Stomach (tissue), 9 donors: ENCODE data around the gene DCDC1. TPM values are rescaled to one million over a fixed set of nuclear protein-coding genes. Genes with fewer than 3 reads are reported as not detected.

Source experiments
- DNase-seq, 2 donors: peaks; one replicate each; pipeline versions ENCODE4 v3.0.0 to v3.0.0-alpha.2; 2013 to 2019
- H3K27ac ChIP-seq, 5 donors: fragments of 200-600 bp in 4 of 5; sonication (generic) in 4 of 5; one replicate each; pipeline ENCODE4 v1.5.1; 2013 to 2019; ENCODE audit warnings: mild to moderate bottlenecking in 1 of 5, moderate library complexity in 1 of 5
- H3K27me3 ChIP-seq, 3 donors: fragments of 200-600 bp; sonication (generic); one replicate each; pipeline ENCODE4 v1.5.1; 2017 to 2019; ENCODE audit warnings: mixed run types in 1 of 3
- H3K36me3 ChIP-seq, 4 donors: fragments of 200-600 bp; sonication (generic); 1 replicate in 3 of 4; 2 replicates in 1 of 4; pipeline ENCODE4 v1.5.1; 2016 to 2019
- H3K4me1 ChIP-seq, 4 donors: fragments of 200-600 bp; sonication (generic); one replicate each; pipeline ENCODE4 v1.5.1; 2016 to 2019
- H3K4me3 ChIP-seq, 4 donors: fragments of 200-600 bp; sonication (generic) in 3 of 4; one replicate each; pipeline ENCODE4 v1.5.1; 2016 to 2019; ENCODE audit warnings: mild to moderate bottlenecking in 1 of 4
- H3K9me3 ChIP-seq, 4 donors: fragments of 200-600 bp; sonication (generic); one replicate each; pipeline ENCODE4 v1.5.1; 2016 to 2019
- EP300 ChIP-seq: sonication (generic); formaldehyde crosslinking; IDR thresholded peaks from one replicate; pipeline ENCODE4 v1.6.1; 2017; ENCODE audit warnings: antibody characterized with exemption
- POLR2A ChIP-seq, 4 donors: fragments of 450-650 bp; IDR thresholded peaks; one replicate each; pipeline ENCODE4 v1.6.1; 2016; ENCODE audit warnings: antibody characterized with exemption in 4 of 4, control low read depth in 2 of 4, mild to moderate bottlenecking in 1 of 4, moderate library complexity in 1 of 4
- POLR2AphosphoS5 ChIP-seq, 3 donors: sonication (generic); formaldehyde crosslinking; IDR thresholded peaks; one replicate each; pipeline ENCODE4 v1.6.1; 2016; ENCODE audit warnings: antibody characterized with exemption in 3 of 3
- WGBS, 5 donors: extraction: QIAGEN DNeasy Blood & Tissue Kit in 3 of 5; methylation state at CpG; one replicate each; pipeline versions ENCODE4 v1.1.5 to v1.1.7; 2013 to 2018; 5-methylcytosine and 5-hydroxymethylcytosine counted together
- intact Hi-C: fragments of 100-400 bp; cut with DNase I; formaldehyde crosslinking; loops from one replicate; pipeline ENCODE4 v1.15.1; 2023; ENCODE audit warnings: low total_unique reads
- polyA plus RNA-seq, 3 donors: library from polyadenylated mRNA; stranded (reverse); fragments of 200-250 nt; gene quantifications; one replicate each; pipeline ENCODE4 v1.2.3, GENCODE V29; 2013
- total RNA-seq, 5 donors: library from RNA; depleted of rRNA; stranded (reverse); fragments of >200 nt; gene quantifications; one replicate each; pipeline versions ENCODE4 v1.1.0 to v1.2.3, GENCODE V29; 2014 to 2016
- TF ChIP-seq, protein P1 (sequence below), 7 experiments: fragments of 450-650 bp in 4 of 7; fragments of 200-600 bp in 3 of 7; sonication (generic) in 3 of 7; IDR thresholded peaks; one replicate each; pipeline ENCODE4 v1.5.1; 2016 to 2019; ENCODE audit warnings: antibody characterized with exemption in 7 of 7, control low read depth in 2 of 7, mild to moderate bottlenecking in 1 of 7
- donor health status: healthy with polysubstance abuse.
- donor health status: Bipolar disorder and iron deficiency.
- donor health status: healthy.

The DCDC1 gene
- total and polyA plus RNA-seq, 8 donors = 0.45 to 0.55 TPM; not detected in 6

DNA sequence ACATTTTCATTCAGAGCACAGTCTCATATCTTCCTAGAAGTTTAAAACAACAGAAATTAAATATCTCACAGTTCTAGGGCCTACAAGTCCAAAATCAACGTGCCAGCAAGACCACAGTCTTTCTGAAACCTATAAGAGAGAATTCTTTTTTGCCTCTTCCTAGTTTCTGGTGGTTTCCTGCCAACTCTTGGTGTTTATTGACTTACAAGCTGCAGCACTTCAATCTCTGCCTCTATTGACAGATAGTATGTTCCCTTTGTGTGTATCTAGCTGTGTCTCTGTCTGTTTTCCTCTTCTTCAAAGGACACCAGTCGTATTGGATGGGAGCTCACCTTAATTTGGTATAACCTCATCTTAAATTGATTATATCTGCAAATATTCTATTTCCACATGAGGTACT is 347.5 kb downstream of the DCDC1 start:
- 31 to 51% (median 42%) methylated on average over 2 of the region's 2 CpGs for WGBS, 5 donors

DNA sequence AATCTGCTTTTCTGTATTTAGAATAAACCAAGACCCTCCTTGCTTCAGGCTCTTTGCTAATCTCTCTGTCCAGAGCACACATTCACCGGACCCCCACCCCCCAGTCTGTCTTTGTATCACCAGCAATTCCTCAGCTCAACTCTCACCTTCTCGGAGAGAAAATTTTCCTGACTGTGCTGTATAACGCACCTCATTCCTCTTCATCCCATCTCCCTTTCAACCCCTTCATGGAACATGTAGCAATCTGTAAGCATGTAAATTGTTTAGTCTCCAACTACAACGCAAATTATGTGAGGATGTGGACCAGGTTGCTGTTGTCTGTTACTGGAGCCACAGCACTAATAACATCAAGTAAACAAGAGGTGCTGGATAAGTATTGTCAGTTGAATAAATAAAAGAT is 349.8 kb downstream of the DCDC1 start:
- TF ChIP-seq POLR2A (IDR thresholded peaks at IDR 0.05) = no peak
- no peak for TF ChIP-seq EP300
- TF ChIP-seq POLR2AphosphoS5 (IDR thresholded peaks at IDR 0.05) = no peak
- H3K4me1 ChIP-seq = no peaks in the 10 kb centered on the region
- H3K36me3 ChIP-seq = no peaks in the 10 kb centered on the region
- no peak overlapping the region for H3K4me3 ChIP-seq
- H3K27ac ChIP-seq = no peak overlapping the region
- intact Hi-C loops = no loop called here
- H3K27me3 ChIP-seq = no peaks in the 10 kb centered on the region
- H3K9me3 ChIP-seq = no peaks in the 10 kb centered on the region
- DNase-seq = no peak
- WGBS, 5 donors = 60 to 69% (median 67%) methylated on average over 4 of the region's 4 CpGs

More for the DNA sequence above, 347.5 kb downstream of the DCDC1 start:
- Histone ChIP-seq H3K4me1 (no peaks in the 10 kb centered on the region), H3K36me3 (no peaks in the 10 kb centered on the region), H3K9me3 (no peaks in the 10 kb centered on the region), H3K27me3 (no peaks in the 10 kb centered on the region), H3K4me3 (no peak overlapping the region), H3K27ac (no peak overlapping the region)
- no peak for DNase-seq
- TF ChIP-seq POLR2AphosphoS5 (IDR thresholded peaks at IDR 0.05) (no peak), POLR2A (IDR thresholded peaks at IDR 0.05) (no peak), EP300 (no peak)
- TF ChIP-seq, protein P1, sequence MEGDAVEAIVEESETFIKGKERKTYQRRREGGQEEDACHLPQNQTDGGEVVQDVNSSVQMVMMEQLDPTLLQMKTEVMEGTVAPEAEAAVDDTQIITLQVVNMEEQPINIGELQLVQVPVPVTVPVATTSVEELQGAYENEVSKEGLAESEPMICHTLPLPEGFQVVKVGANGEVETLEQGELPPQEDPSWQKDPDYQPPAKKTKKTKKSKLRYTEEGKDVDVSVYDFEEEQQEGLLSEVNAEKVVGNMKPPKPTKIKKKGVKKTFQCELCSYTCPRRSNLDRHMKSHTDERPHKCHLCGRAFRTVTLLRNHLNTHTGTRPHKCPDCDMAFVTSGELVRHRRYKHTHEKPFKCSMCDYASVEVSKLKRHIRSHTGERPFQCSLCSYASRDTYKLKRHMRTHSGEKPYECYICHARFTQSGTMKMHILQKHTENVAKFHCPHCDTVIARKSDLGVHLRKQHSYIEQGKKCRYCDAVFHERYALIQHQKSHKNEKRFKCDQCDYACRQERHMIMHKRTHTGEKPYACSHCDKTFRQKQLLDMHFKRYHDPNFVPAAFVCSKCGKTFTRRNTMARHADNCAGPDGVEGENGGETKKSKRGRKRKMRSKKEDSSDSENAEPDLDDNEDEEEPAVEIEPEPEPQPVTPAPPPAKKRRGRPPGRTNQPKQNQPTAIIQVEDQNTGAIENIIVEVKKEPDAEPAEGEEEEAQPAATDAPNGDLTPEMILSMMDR (IDR thresholded peaks at IDR 0.05) = no peak
- intact Hi-C loops = no loop called here

DNA sequence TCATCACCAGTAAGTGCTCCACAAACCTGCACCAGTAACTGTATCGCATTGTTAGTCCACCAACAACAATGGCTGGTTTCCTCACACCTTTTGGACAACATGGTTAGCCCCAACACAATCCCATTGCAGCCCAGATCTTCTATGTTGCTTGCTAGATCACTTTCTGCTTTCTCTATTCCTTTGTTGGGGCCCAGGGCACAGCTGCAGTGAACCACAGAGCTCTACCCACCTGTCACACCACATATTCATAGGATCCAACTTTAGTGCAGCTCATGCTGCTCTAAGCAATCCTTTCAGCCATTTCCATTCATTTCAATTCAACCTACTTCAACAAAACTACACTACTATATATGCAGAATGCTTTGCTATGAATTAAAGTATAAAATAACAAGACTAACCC is 364.3 kb downstream of the DCDC1 start:
- no peaks in the 10 kb centered on the region for H3K27me3 ChIP-seq
- intact Hi-C loops = no loop called here
- no peaks in the 10 kb centered on the region for H3K36me3 ChIP-seq
- H3K27ac ChIP-seq = no peak overlapping the region
- no peaks in the 10 kb centered on the region for H3K9me3 ChIP-seq
- TF ChIP-seq, protein P1 (IDR thresholded peaks at IDR 0.05) = no peak
- TF ChIP-seq EP300 = no peak
- TF ChIP-seq POLR2AphosphoS5 (IDR thresholded peaks at IDR 0.05) = no peak
- no peak for TF ChIP-seq POLR2A (IDR thresholded peaks at IDR 0.05)
- WGBS, 5 donors = 92 to 96% (median 94%) methylated on average over 1 of the region's 1 CpG
- no peak for DNase-seq
- no peaks in the 10 kb centered on the region for H3K4me1 ChIP-seq
- no peak overlapping the region for H3K4me3 ChIP-seq

DNA sequence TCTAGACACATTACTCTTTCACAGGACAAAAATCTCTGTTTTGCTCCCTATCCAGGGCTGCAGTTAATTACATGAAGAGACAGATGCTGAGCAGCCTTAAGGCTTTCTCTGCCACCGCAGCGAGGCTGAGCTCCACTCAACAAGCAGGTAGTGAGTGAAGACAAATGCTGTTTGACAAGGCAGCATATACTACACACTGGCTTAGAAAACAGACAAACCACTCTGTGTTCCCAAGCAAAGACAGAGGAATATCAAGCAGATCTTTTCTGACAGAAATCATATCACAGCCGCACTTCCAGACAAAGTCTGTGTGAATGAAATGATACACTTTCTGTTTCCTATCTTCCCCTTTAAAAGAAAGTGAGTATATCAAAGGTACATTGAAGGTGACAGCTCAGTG is 368.1 kb downstream of the DCDC1 start:
- Histone ChIP-seq H3K4me3 (no peak overlapping the region), H3K27ac (no peak overlapping the region), H3K36me3 (no peaks in the 10 kb centered on the region), H3K4me1 (no peaks in the 10 kb centered on the region), H3K27me3 (no peaks in the 10 kb centered on the region), H3K9me3 (no peaks in the 10 kb centered on the region)
- 64 to 71% (median 66%) methylated on average over 3 of the region's 3 CpGs for WGBS, 5 donors
- intact Hi-C loops = no loop called here
- TF ChIP-seq EP300 = no peak
- no peak for TF ChIP-seq POLR2A (IDR thresholded peaks at IDR 0.05)
- TF ChIP-seq, protein P1 (IDR thresholded peaks at IDR 0.05) = no peak
- TF ChIP-seq POLR2AphosphoS5 (IDR thresholded peaks at IDR 0.05) = no peak
- no peak for DNase-seq

DNA sequence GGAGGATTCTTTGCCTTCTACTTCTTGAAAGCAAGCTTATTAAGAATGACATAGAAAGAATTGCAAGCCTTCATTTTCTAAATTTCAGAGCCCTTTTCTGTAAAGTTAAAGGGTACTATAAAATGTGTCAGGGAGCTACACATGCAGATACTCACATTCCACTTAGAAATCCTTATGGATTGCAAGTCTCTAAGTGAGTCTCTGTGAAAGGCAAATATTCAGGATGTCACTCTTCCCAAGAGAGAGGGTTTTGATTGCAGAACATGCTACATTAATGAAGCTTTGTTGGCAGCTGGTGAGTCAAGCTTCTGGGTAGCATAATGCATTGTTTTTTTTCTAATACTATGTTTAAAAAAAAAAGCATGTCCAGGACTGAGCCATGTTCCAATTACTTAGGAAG is 369.2 kb downstream of the DCDC1 start:
- TF ChIP-seq, protein P1 (IDR thresholded peaks at IDR 0.05) = no peak
- TF ChIP-seq POLR2AphosphoS5 (IDR thresholded peaks at IDR 0.05) (no peak), POLR2A (IDR thresholded peaks at IDR 0.05) (no peak), EP300 (no peak)
- no peaks in the 10 kb centered on the region for H3K4me1 ChIP-seq

More for the DNA sequence above, 369.2 kb downstream of the DCDC1 start:
- no peaks in the 10 kb centered on the region for H3K9me3 ChIP-seq
- no peak overlapping the region for H3K27ac ChIP-seq
- H3K36me3 ChIP-seq = no peaks in the 10 kb centered on the region
- no peak for DNase-seq
- H3K4me3 ChIP-seq = no peak overlapping the region
- intact Hi-C loops = no loop called here
- no peaks in the 10 kb centered on the region for H3K27me3 ChIP-seq
